GM23338 (cell line): ENCODE results near the gene ENOX2.

Source experiments
- CREB1 ChIP-seq: fragments of 250-450 bp; sonication (Bioruptor Pico); IDR thresholded peaks from 2 replicates; pipeline ENCODE4 v1.5.0; 2020; ENCODE audit warnings: low read depth, mild to moderate bottlenecking, moderate library complexity
- EZH2 ChIP-seq: fragments of 200-600 bp; sonication (generic); IDR thresholded peaks from one replicate; pipeline ENCODE4 v1.8.0; 2017; ENCODE audit warnings: antibody characterized with exemption, mild to moderate bottlenecking, low read depth; ENCODE audit not compliant: unreplicated experiment
- EZH2phosphoT487 ChIP-seq: fragments of 200-600 bp; sonication (generic); IDR thresholded peaks from one replicate; pipeline ENCODE4 v1.8.1; 2018; ENCODE audit warnings: antibody characterized with exemption; ENCODE audit not compliant: unreplicated experiment
- JUNB ChIP-seq: IDR thresholded peaks from one replicate; pipeline ENCODE4 v1.6.1; 2016; ENCODE audit warnings: antibody characterized with exemption; ENCODE audit not compliant: unreplicated experiment
- NANOG ChIP-seq: IDR thresholded peaks from 2 replicates; pipeline ENCODE4 v1.6.1; 2016; ENCODE audit warnings: antibody characterized with exemption, borderline replicate concordance
- POLR2AphosphoS5 ChIP-seq: IDR thresholded peaks from 2 replicates; pipeline ENCODE4 v1.6.1; 2016; ENCODE audit warnings: antibody characterized with exemption, low read depth
- STAT1 ChIP-seq: IDR thresholded peaks from one replicate; pipeline ENCODE4 v1.6.1; 2016; ENCODE audit warnings: antibody characterized with exemption; ENCODE audit not compliant: unreplicated experiment
- ZNF114 ChIP-seq: fragments of 250-450 bp; sonication (Bioruptor Pico); IDR thresholded peaks from 2 replicates; pipeline ENCODE4 v1.5.0; 2020; ENCODE audit warnings: mild to moderate bottlenecking, moderate library complexity
- ZNF331 ChIP-seq: fragments of 250-450 bp; sonication (Bioruptor Pico); IDR thresholded peaks from 2 replicates; pipeline ENCODE4 v1.5.0; 2020; ENCODE audit warnings: low read depth, mild to moderate bottlenecking, moderate library complexity
- TF ChIP-seq, protein P1 (sequence below): IDR thresholded peaks from one replicate; pipeline ENCODE4 v1.6.1; 2018; ENCODE audit warnings: antibody characterized with exemption; ENCODE audit not compliant: unreplicated experiment
- TF ChIP-seq, protein P2 (sequence below), 2 experiments: fragments of 200-600 bp in 1 of 2; sonication (generic) in 1 of 2; conservative IDR thresholded peaks; 2 replicates each; pipeline versions ENCODE4 v1.5.1 to v1.6.1; 2016 to 2017; ENCODE audit warnings: antibody characterized with exemption in 2 of 2, low read depth in 2 of 2, mild to moderate bottlenecking in 2 of 2, moderate library complexity in 1 of 2
- TF ChIP-seq, protein P3 (sequence below): IDR thresholded peaks from 2 replicates; pipeline ENCODE4 v1.6.1; 2016; ENCODE audit warnings: antibody characterized with exemption

DNA sequence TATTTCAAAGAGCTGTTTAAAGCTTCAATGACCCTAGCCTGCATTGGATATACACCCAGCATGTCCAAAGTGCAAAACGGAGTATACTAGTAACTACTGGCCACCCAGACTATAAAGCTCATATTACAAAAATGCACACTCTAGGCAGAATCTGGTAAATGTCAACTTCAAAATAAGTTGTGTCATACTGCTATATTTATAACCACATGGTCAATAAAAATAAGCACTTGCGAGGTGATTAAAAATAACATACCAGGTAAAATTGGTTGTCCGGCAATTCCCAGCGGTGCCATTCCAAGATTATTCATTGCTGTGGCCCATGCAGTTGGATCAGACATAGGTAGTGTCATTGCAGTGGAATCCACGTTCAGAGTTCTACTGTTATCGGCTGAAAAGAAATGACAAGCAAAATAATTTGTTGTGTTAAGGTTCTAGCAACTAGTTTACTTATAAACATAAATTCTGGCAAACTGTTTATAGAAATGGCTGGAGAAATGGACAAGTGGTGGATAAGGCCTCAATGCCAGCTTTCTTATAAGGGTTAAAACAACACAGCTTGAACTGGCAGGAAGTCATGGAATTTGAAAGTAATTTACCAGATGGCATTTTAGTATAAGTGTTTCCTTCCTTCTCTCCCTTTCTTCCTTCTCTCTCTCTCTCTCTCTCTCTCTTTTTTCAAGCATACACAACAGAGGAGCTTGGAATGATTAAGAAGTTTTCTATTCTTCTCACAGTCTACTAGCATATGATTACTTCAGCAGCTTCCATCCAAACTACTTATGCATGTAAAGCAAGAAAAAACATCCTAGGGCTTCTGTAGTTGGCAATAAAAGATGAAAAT lies 199.9 kb downstream of the ENOX2 start:
- TF ChIP-seq, protein P1, sequence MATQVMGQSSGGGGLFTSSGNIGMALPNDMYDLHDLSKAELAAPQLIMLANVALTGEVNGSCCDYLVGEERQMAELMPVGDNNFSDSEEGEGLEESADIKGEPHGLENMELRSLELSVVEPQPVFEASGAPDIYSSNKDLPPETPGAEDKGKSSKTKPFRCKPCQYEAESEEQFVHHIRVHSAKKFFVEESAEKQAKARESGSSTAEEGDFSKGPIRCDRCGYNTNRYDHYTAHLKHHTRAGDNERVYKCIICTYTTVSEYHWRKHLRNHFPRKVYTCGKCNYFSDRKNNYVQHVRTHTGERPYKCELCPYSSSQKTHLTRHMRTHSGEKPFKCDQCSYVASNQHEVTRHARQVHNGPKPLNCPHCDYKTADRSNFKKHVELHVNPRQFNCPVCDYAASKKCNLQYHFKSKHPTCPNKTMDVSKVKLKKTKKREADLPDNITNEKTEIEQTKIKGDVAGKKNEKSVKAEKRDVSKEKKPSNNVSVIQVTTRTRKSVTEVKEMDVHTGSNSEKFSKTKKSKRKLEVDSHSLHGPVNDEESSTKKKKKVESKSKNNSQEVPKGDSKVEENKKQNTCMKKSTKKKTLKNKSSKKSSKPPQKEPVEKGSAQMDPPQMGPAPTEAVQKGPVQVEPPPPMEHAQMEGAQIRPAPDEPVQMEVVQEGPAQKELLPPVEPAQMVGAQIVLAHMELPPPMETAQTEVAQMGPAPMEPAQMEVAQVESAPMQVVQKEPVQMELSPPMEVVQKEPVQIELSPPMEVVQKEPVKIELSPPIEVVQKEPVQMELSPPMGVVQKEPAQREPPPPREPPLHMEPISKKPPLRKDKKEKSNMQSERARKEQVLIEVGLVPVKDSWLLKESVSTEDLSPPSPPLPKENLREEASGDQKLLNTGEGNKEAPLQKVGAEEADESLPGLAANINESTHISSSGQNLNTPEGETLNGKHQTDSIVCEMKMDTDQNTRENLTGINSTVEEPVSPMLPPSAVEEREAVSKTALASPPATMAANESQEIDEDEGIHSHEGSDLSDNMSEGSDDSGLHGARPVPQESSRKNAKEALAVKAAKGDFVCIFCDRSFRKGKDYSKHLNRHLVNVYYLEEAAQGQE: no peak
- TF ChIP-seq, protein P2, sequence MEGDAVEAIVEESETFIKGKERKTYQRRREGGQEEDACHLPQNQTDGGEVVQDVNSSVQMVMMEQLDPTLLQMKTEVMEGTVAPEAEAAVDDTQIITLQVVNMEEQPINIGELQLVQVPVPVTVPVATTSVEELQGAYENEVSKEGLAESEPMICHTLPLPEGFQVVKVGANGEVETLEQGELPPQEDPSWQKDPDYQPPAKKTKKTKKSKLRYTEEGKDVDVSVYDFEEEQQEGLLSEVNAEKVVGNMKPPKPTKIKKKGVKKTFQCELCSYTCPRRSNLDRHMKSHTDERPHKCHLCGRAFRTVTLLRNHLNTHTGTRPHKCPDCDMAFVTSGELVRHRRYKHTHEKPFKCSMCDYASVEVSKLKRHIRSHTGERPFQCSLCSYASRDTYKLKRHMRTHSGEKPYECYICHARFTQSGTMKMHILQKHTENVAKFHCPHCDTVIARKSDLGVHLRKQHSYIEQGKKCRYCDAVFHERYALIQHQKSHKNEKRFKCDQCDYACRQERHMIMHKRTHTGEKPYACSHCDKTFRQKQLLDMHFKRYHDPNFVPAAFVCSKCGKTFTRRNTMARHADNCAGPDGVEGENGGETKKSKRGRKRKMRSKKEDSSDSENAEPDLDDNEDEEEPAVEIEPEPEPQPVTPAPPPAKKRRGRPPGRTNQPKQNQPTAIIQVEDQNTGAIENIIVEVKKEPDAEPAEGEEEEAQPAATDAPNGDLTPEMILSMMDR (conservative IDR thresholded peaks at IDR 0.05; ENCODE audit: low read depth in 2 of 2): no peak
- TF ChIP-seq POLR2AphosphoS5 (no peak), JUNB (no peak), EZH2 (no peak), CREB1 (no peak), STAT1 (no peak), EZH2phosphoT487 (no peak), ZNF331 (no peak), ZNF114 (CRISPR knock-in tag) (no peak), NANOG (no peak)
- TF ChIP-seq, protein P3, sequence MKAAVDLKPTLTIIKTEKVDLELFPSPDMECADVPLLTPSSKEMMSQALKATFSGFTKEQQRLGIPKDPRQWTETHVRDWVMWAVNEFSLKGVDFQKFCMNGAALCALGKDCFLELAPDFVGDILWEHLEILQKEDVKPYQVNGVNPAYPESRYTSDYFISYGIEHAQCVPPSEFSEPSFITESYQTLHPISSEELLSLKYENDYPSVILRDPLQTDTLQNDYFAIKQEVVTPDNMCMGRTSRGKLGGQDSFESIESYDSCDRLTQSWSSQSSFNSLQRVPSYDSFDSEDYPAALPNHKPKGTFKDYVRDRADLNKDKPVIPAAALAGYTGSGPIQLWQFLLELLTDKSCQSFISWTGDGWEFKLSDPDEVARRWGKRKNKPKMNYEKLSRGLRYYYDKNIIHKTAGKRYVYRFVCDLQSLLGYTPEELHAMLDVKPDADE: no peak
